Measurements from ENCODE around the gene STXBP5.
A peak's percentile ranks its signal among the peaks of the same experiment; 100 is the strongest.

Gene STXBP5

GRCh38 chr6:147222160-147222838 is 18.1 kb downstream of the STXBP5 start:
- peaks cover 23% of the 10 kb centered on the region for H3K79me2 ChIP-seq (ENCODE audit: control insufficient read depth, low read length)
- H3K4me2 ChIP-seq (ENCODE audit: low read length), result no peak overlapping the region
- H3K27me3 ChIP-seq (ENCODE audit: control insufficient read depth, low read length), result no peaks in the 10 kb centered on the region
- H3K36me3 ChIP-seq (ENCODE audit: control insufficient read depth, low read length), result peaks cover 15% of the 10 kb centered on the region
- no peaks in the 10 kb centered on the region for H3F3A ChIP-seq (ENCODE audit: control insufficient read depth, insufficient read depth)
- TF ChIP-seq EZH2phosphoT487 (IDR thresholded peaks at IDR 0.05; ENCODE audit: borderline replicate concordance, low read length) (no peak), CTCF (IDR thresholded peaks at IDR 0.05; ENCODE audit: low read depth, low read length, poor library complexity, severe bottlenecking) (peak; percentile 20)
- 0 out of 2 replicates have a peak, but pooled peaks cover 3% of the 10 kb centered on the region for H3K4me1 ChIP-seq (ENCODE audit: control insufficient read depth, low read length)
- no peak overlapping the region for H3K4me3 ChIP-seq (ENCODE audit: low read length)
- H4K20me1 ChIP-seq (ENCODE audit: control insufficient read depth, insufficient read depth, low read depth, low read length), result no peaks in the 10 kb centered on the region
- H3K9me2 ChIP-seq (replicated peaks; ENCODE audit: control insufficient read depth, low read length), result no peaks in the 10 kb centered on the region
- H3K27ac ChIP-seq (ENCODE audit: low read depth, low read length), result no peak overlapping the region
- H3K9me3 ChIP-seq (ENCODE audit: control insufficient read depth, insufficient read depth, low read length), result no peaks in the 10 kb centered on the region

- H3K4me1 ChIP-seq (ENCODE audit: control insufficient read depth, low read length), result 0 out of 2 replicates have a peak, but pooled peaks cover 3% of the 10 kb centered on the region
- no peaks in the 10 kb centered on the region for H3K9me2 ChIP-seq (replicated peaks; ENCODE audit: control insufficient read depth, low read length)
- H3K36me3 ChIP-seq (ENCODE audit: control insufficient read depth, low read length), result peaks cover 15% of the 10 kb centered on the region
- no peak overlapping the region for H3K4me3 ChIP-seq (ENCODE audit: low read length)
- no peaks in the 10 kb centered on the region for H3F3A ChIP-seq (ENCODE audit: control insufficient read depth, insufficient read depth)
- no peaks in the 10 kb centered on the region for H3K27me3 ChIP-seq (ENCODE audit: control insufficient read depth, low read length)
- TF ChIP-seq CTCF (IDR thresholded peaks at IDR 0.05; ENCODE audit: low read depth, low read length, poor library complexity, severe bottlenecking) (no peak), EZH2phosphoT487 (IDR thresholded peaks at IDR 0.05; ENCODE audit: borderline replicate concordance, low read length) (no peak)
- no peak overlapping the region for H3K27ac ChIP-seq (ENCODE audit: low read depth, low read length)
- H3K4me2 ChIP-seq (ENCODE audit: low read length), result no peak overlapping the region
- H3K79me2 ChIP-seq (ENCODE audit: control insufficient read depth, low read length), result peaks cover 23% of the 10 kb centered on the region
- H4K20me1 ChIP-seq (ENCODE audit: control insufficient read depth, insufficient read depth, low read depth, low read length), result no peaks in the 10 kb centered on the region
- no peaks in the 10 kb centered on the region for H3K9me3 ChIP-seq (ENCODE audit: control insufficient read depth, insufficient read depth, low read length)
These were observed 19.5 kb downstream of the STXBP5 start for GRCh38 chr6:147223736-147224135.

GRCh38 chr6:147226163-147226724 is 22.0 kb downstream of the STXBP5 start:
- Histone ChIP-seq H3K79me2 (ENCODE audit: control insufficient read depth, low read length) (peaks cover 14% of the 10 kb centered on the region; the same call in 1 of the 2 replicates), H3K4me2 (ENCODE audit: low read length) (no peak overlapping the region), H3K4me1 (ENCODE audit: control insufficient read depth, low read length) (0 out of 2 replicates have a peak, but pooled peaks cover 3% of the 10 kb centered on the region), H4K20me1 (ENCODE audit: control insufficient read depth, insufficient read depth, low read depth, low read length) (no peaks in the 10 kb centered on the region), H3K9me2 (replicated peaks; ENCODE audit: control insufficient read depth, low read length) (no peaks in the 10 kb centered on the region), H3K9me3 (ENCODE audit: control insufficient read depth, insufficient read depth, low read length) (no peaks in the 10 kb centered on the region), H3F3A (ENCODE audit: control insufficient read depth, insufficient read depth) (no peaks in the 10 kb centered on the region), H3K27me3 (ENCODE audit: control insufficient read depth, low read length) (no peaks in the 10 kb centered on the region), H3K36me3 (ENCODE audit: control insufficient read depth, low read length) (peaks cover 15% of the 10 kb centered on the region), H3K4me3 (ENCODE audit: low read length) (no peak overlapping the region), H3K27ac (ENCODE audit: low read depth, low read length) (no peak overlapping the region)
- TF ChIP-seq EZH2phosphoT487 (IDR thresholded peaks at IDR 0.05; ENCODE audit: borderline replicate concordance, low read length), result no peak
- TF ChIP-seq CTCF (IDR thresholded peaks at IDR 0.05; ENCODE audit: low read depth, low read length, poor library complexity, severe bottlenecking), result no peak

All from DOHH2 (cell line).